GM18520 (cell line): Measurements from ENCODE around the gene P2RY6.

Source experiments
- ATAC-seq: cut with Tn5 transposase; IDR thresholded peaks from one replicate; pipeline ENCODE4 v1.9.1; 2021; ENCODE audit not compliant: unreplicated experiment

Gene P2RY6

GRCh38 chr11:73314117-73314961 is 42.2 kb downstream of the P2RY6 start:
- no peak for ATAC-seq

DNA sequence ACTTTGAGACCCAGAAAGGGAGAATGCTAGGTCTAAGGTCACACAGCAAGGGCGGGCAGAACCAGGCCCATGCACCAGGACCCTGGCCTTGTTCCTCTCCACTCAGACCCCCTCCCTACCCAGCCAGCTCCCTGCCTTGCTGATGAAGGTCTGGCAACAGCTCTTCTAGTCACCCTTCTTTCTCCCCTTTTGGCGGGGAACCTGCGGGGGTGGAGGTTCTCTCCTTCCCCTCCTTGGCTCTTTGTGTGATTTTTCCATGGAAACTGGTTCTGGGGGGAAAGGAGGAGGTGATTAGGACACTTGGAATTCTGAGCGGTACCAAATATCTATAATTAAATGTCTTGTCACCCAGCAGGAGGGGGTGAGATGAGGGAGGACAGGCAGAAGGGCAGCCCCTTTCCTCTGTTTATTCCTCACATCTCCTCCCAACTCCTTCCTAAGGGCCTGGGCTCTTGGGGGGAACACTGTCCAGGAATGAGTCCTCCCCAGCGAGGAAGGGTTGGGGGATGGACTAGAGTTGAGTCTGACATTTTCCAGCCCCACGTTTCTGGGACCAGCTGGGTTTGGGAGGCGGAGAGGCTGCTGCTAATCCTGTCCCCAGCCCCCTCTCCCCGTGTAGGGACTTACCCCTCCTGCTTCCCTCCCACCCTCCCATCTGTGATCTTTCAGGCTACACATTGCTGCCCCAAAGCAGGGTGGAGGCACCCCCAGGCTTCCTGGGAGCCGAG is 43.3 kb downstream of the P2RY6 start:
- ATAC-seq, result no peak

DNA sequence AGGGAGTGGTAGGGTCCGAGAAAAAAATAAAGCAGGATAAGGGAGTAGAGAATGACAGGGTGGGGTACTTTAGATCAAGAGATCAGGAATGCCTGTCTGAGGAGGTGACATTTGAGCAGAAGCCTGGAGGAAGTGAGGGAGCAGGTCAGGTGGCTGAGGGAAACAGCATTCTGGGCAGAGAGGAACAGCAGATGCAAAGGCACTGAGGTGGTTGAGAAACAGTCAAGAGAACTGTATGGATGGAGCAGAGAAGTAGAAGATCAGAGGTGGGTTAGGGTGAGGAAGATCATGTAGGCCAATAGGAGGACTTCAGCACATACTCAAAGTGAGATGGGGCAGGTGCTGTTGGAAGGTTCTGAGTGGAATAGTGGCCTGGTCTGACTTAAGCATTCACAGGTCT is 44.3 kb downstream of the P2RY6 start:
- no peak for ATAC-seq

- no peak for ATAC-seq
These were observed 45.2 kb downstream of the P2RY6 start for GRCh38 chr11:73317373-73317772.

GRCh38 chr11:73317803-73318202 is 45.7 kb downstream of the P2RY6 start:
- ATAC-seq, result no peak

DNA sequence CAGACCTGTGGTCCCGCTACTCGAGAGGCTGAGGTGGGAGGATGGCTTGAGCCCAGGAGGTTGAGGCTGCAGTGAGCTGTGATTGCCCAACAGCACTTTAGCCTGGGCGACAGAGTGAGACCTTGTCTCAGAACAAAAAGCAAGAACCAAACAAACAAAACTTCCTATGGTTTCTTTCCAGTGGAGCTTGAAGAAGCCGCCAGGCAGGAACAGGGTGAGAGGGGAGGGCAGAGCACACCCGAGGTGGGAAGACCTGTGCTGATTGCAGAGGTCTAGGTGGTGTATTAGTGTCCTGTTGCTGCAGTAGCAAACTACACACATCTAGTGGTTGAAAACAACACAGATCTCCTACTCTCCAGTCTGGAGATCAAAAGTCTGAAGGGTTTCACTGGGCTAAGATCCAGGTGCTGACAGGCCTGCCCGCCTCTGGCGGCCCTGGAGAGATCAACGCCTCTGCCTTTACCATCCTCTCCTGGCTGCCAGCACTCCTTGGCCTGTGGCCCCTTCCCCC is 46.4 kb downstream of the P2RY6 start:
- no peak for ATAC-seq

- ATAC-seq, result no peak
These were observed 48.8 kb downstream of the P2RY6 start for GRCh38 chr11:73320763-73321603.

GRCh38 chr11:73321604-73322381 is 49.7 kb downstream of the P2RY6 start:
- ATAC-seq, result no peak

GRCh38 chr11:73322382-73323306 is 50.5 kb downstream of the P2RY6 start:
- no peak for ATAC-seq

DNA sequence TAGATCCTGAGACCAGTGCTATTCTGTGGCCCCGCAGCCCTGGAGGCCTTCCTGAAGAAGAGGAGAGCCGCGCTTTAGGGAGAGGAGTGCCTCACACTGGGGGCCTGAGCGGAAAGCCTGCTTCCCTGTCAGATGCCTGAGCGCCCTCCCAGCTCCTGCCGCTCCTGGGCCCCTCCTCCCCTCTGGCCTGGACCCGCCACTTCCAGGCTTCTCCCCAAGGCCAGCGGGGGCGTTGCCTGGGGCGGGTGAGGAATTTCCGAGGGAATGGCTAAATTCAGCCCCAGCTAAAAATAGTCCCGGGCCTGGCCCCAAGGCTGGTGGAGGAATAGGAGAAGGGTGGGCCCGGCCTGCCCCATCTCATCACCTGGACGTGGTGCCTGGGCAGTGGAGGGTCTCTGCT is 51.3 kb downstream of the P2RY6 start:
- no peak for ATAC-seq

- no peak for ATAC-seq
These were observed 52.0 kb downstream of the P2RY6 start for GRCh38 chr11:73324116-73324515.

DNA sequence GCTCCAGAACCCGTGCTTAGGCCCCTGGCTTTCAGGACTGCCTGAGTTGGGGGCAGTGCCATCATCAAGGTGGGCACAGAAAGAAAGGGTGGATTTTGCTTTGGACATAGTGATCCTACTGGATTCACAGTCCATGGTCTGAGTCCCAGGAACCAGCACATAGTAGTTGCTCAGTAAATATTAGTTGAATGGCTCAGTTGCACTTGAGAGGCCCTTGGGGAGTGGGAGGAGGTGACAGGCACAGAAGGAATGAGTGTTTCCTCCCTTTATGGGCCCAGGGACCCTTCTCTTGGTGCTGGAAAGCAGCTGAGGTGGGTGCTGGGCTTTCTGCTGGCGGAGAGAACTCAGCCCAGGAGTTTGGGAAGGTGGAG is 52.5 kb downstream of the P2RY6 start:
- no peak for ATAC-seq

DNA sequence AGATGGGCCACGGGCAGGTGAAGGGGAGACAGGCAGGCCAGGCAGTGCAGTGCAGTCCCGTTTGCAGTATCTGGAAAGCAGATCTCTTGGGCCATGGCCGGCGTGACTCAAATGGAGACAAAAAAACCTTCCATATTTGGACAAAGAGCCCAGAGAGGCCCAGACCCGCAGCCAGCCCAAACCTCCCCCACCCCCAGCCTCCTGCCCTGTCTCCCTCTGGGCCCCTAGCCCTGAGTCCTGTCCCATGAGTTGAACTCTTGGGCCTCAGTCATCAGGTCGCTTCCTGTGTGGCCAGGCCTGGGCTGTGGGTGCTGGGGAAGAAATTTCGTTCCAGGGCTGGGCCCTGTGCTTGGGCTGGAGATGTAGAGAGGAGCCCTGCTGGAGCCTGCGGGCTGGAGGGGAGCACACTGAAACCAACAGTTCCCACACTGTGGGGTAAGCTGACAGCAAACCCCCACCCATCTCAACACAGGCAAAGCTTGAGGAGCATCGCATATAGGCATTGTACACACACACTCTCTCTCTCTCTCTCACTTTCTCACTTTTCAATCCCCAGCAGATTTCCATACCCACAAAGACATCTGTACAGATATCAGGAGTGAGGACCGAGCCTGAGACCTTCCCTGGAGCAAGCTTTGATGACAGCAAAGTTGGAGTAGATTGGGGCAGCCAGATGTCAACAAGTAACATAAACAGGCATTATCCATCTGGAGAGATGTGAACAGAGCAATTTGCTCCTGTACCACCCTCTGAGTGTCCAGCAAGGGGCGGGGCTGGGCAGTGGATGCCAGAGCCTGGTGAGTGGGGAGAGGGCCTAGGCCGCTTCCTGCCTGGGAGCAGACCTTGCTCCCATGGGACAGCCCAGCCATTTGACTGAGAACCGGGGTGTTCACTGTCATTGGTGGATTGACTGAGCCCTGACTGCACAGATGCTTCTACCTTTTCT is 53.2 kb downstream of the P2RY6 start:
- peak; percentile 45 for ATAC-seq

DNA sequence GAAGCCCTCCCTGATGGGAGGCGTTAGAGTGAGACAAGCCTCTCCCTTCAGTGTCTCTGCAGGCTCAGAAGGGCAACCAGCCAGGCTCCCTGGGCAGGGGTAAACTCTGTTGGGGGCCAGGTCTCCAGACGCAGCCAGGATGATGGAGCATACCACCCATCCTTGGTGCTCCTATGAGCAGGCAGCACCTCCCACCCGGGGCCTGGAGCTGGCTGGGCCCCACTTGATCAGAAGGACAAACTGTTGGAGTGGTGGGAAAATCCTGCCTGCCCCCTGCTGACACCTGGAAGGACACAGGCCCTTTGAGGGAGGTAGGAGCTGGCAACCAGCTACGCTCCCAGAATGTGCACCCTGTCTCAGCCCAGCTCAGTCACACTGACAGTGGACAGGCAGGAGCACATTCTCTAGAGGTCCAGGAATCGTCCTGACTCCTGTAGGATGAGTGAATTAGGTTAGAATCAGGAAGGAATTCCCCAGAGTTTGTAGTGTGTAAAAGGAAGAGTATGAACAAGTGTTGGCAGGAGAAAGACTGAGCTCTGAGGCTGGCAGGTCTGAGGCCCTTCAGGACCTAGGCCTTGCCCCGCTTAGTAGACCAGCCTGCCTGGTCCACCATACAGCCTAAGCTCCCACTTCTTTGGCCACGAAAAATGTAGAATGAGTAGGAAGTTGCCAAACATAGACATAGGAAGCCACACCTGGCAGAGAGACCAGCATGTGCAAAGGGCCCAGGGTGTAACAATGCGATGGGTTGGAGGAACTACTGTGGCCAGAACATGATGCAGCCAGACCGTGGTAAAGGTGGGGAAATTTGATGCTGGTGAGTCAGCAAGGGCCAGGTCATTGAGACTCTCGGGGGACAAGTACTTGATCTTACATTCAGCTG is 55.0 kb downstream of the P2RY6 start:
- ATAC-seq, result peak; percentile 40

DNA sequence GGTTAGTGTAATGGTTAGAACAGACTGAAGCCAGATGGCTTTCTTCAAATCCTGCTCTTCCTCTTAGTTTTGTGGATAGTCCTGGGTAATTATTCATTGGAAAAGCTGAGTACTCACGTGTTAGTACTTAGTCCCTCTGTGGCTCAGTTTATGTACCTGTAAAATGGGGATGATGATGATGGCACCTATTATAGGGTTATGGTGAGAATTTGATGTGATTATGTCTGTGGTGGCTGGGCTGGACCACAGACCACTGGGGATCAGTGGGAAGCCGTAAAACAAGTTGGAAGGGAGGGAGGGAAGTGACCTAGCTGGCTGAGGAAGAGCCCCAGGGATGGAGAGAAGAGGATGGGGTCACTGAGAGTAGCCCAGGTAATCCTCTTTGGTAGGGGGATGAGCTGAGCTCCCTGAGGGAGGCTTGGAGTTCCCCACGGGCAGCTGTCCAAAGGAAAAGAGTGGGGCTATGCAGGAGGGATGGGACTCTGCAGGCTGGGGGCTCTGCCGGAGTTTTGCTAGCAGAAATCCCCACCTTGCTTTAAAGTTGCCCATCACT is 55.8 kb downstream of the P2RY6 start:
- ATAC-seq, result no peak

GRCh38 chr11:73330569-73331093 is 58.5 kb downstream of the P2RY6 start:
- ATAC-seq, result no peak
